OCI-LY7 (cell line): Measurements from ENCODE around the gene COQ8A.

Experiments used
- CTCF ChIP-seq: fragments of 200-600 bp; sonication (generic); conservative IDR thresholded peaks from 2 replicates; pipeline ENCODE4 v1.5.1; 2014; ENCODE audit warnings: mild to moderate bottlenecking, antibody characterized with exemption, low read length, moderate library complexity, mixed read lengths
- EZH2phosphoT487 ChIP-seq: fragments of 200-600 bp; sonication (generic); IDR thresholded peaks from 2 replicates; pipeline ENCODE4 v1.6.1; 2018; ENCODE audit warnings: low read depth, borderline replicate concordance, mild to moderate bottlenecking, mixed run types, antibody characterized with exemption, low read length, moderate library complexity, mixed read lengths

- no peak for TF ChIP-seq CTCF
- no peak for TF ChIP-seq EZH2phosphoT487
Measured at GRCh38 chr1:226987179-226987536, 47.1 kb downstream of the COQ8A start.
